ENCODE results near the gene TASP1. TPM values are rescaled to one million over a fixed set of nuclear protein-coding genes. Genes with fewer than 3 reads are reported as not detected.

The TASP1 gene
- total RNA-seq, 2 donors from 2014 or later, result 5.2 to 7.2 TPM

GRCh38 chr20:13501500-13501899 lies 137.2 kb downstream of the TASP1 start:
- Histone ChIP-seq H3K9me3 (peaks cover 6 to 57% of the 10 kb centered on the region in 2 donors), H3K4me3 (no peak overlapping the region), H3K27ac (no peak overlapping the region), H3K4me1 (no peaks in the 10 kb centered on the region), H3K36me3 (no peaks in the 10 kb centered on the region), H3K27me3 (no peaks in the 10 kb centered on the region)
- TF ChIP-seq CTCF (IDR thresholded peaks at IDR 0.05), result no peak
- DNase-seq (ENCODE audit: low spot score), result no peak

GRCh38 chr20:13494019-13494418 lies 144.7 kb downstream of the TASP1 start:
- H3K27ac ChIP-seq, result peak overlapping the region in 1 of 2 donors; percentile 5
- no peak overlapping the region for H3K4me3 ChIP-seq
- TF ChIP-seq CTCF (IDR thresholded peaks at IDR 0.05), result no peak
- H3K27me3 ChIP-seq, result no peaks in the 10 kb centered on the region
- no peaks in the 10 kb centered on the region for H3K36me3 ChIP-seq
- DNase-seq (ENCODE audit: low spot score), result no peak
- H3K4me1 ChIP-seq, result peaks cover 0 to 12% of the 10 kb centered on the region in 2 donors
- peaks cover 0 to 10% of the 10 kb centered on the region in 2 donors for H3K9me3 ChIP-seq

GRCh38 chr20:13493143-13493542 lies 145.6 kb downstream of the TASP1 start:
- no peak overlapping the region for H3K4me3 ChIP-seq
- H3K36me3 ChIP-seq, result no peaks in the 10 kb centered on the region
- no peak for DNase-seq (ENCODE audit: low spot score)
- H3K27me3 ChIP-seq, result no peaks in the 10 kb centered on the region
- H3K27ac ChIP-seq, result no peak overlapping the region
- peaks cover 0 to 10% of the 10 kb centered on the region in 2 donors for H3K9me3 ChIP-seq
- no peak for TF ChIP-seq CTCF (IDR thresholded peaks at IDR 0.05)
- peaks cover 0 to 12% of the 10 kb centered on the region in 2 donors for H3K4me1 ChIP-seq

GRCh38 chr20:13492001-13492481 lies 146.7 kb downstream of the TASP1 start:
- H3K27ac ChIP-seq, result peak overlapping the region in 1 of 2 donors; percentile 4
- peak; percentile 62 for DNase-seq (ENCODE audit: low spot score)
- no peak for TF ChIP-seq CTCF (IDR thresholded peaks at IDR 0.05)
- H3K4me3 ChIP-seq, result no peak overlapping the region
- no peaks in the 10 kb centered on the region for H3K36me3 ChIP-seq
- peaks cover 0 to 12% of the 10 kb centered on the region in 2 donors for H3K4me1 ChIP-seq
- H3K9me3 ChIP-seq, result peaks cover 0 to 2% of the 10 kb centered on the region in 2 donors
- H3K27me3 ChIP-seq, result no peaks in the 10 kb centered on the region

- Histone ChIP-seq H3K36me3 (peaks cover 10% of the 10 kb centered on the region), H3K4me1 (peaks cover 0 to 9% of the 10 kb centered on the region in 2 donors), H3K9me3 (peaks cover 0 to 2% of the 10 kb centered on the region in 2 donors), H3K27ac (no peak overlapping the region), H3K4me3 (no peak overlapping the region), H3K27me3 (no peaks in the 10 kb centered on the region)
- no peak for TF ChIP-seq CTCF (IDR thresholded peaks at IDR 0.05)
- DNase-seq (ENCODE audit: low spot score), result no peak
These were observed 151.5 kb downstream of the TASP1 start for GRCh38 chr20:13487202-13487601.

GRCh38 chr20:13486694-13487093 lies 152.0 kb downstream of the TASP1 start:
- H3K27me3 ChIP-seq, result no peaks in the 10 kb centered on the region
- peaks cover 0 to 2% of the 10 kb centered on the region in 2 donors for H3K9me3 ChIP-seq
- no peak for TF ChIP-seq CTCF (IDR thresholded peaks at IDR 0.05)
- H3K4me3 ChIP-seq, result no peak overlapping the region
- peaks cover 0 to 6% of the 10 kb centered on the region in 2 donors for H3K4me1 ChIP-seq
- no peak for DNase-seq (ENCODE audit: low spot score)
- no peak overlapping the region for H3K27ac ChIP-seq
- H3K36me3 ChIP-seq, result peaks cover 15% of the 10 kb centered on the region
